HG02623 (cell line): ENCODE measurements around the gene RBM41.

Source experiments
- ATAC-seq: cut with Tn5 transposase; IDR thresholded peaks from one replicate; pipeline ENCODE4 v1.9.1; 2021; ENCODE audit warnings: moderate library complexity; ENCODE audit not compliant: unreplicated experiment

RBM41 gene

GRCh38 chrX:107047622-107048021, 71.0 kb downstream of the RBM41 start:
- no peak for ATAC-seq

GRCh38 chrX:107029752-107030151, 88.9 kb downstream of the RBM41 start:
- no peak for ATAC-seq

- ATAC-seq, result no peak
Observed at GRCh38 chrX:107025545-107025944, 93.1 kb downstream of the RBM41 start.

- ATAC-seq, result no peak
Observed at GRCh38 chrX:107014936-107015335, 103.7 kb downstream of the RBM41 start.
